Neural crest cell (in vitro differentiated cells): ENCODE measurements around the gene SEC16A. TPM values are rescaled to one million over a fixed set of nuclear protein-coding genes. Genes with fewer than 3 reads are reported as not detected.

Source experiments
- DNase-seq: peaks from one replicate; pipeline ENCODE4 v3.0.0; 2021; ENCODE audit warnings: low read depth, mixed read lengths, low spot score
- H3K27ac Mint-ChIP-seq: one replicate; pipeline ENCODE4 v1.8.0; 2021; ENCODE audit warnings: mild to moderate bottlenecking, mixed read lengths; ENCODE audit not compliant: unreplicated experiment
- H3K27me3 Mint-ChIP-seq: 2 replicates; pipeline ENCODE4 v1.8.0; 2021; ENCODE audit warnings: low read depth, mild to moderate bottlenecking, mixed read lengths
- H3K36me3 Mint-ChIP-seq: 2 replicates; pipeline ENCODE4 v1.8.0; 2021; ENCODE audit warnings: low read depth, mild to moderate bottlenecking, mixed read lengths
- H3K4me1 Mint-ChIP-seq: 2 replicates; pipeline ENCODE4 v1.8.0; 2021; ENCODE audit warnings: mixed read lengths
- H3K4me3 Mint-ChIP-seq: one replicate; pipeline ENCODE4 v1.8.0; 2021; ENCODE audit warnings: mild to moderate bottlenecking, mixed read lengths
- H3K9me3 Mint-ChIP-seq: 2 replicates; pipeline ENCODE4 v1.8.0; 2021; ENCODE audit warnings: mixed read lengths
- total RNA-seq: library from RNA; stranded (reverse); gene quantifications from 2 replicates; pipeline ENCODE4 v1.2.1, GENCODE V29; 2021
- TF ChIP-seq, protein P1 (sequence below): fragments of 200-600 bp; sonication (generic); conservative IDR thresholded peaks from 2 replicates; pipeline ENCODE4 v1.5.0; 2021; ENCODE audit warnings: antibody characterized with exemption, mild to moderate bottlenecking

Gene SEC16A
- total RNA-seq, 1 donor from 2014 or later, result 77.2 TPM

DNA sequence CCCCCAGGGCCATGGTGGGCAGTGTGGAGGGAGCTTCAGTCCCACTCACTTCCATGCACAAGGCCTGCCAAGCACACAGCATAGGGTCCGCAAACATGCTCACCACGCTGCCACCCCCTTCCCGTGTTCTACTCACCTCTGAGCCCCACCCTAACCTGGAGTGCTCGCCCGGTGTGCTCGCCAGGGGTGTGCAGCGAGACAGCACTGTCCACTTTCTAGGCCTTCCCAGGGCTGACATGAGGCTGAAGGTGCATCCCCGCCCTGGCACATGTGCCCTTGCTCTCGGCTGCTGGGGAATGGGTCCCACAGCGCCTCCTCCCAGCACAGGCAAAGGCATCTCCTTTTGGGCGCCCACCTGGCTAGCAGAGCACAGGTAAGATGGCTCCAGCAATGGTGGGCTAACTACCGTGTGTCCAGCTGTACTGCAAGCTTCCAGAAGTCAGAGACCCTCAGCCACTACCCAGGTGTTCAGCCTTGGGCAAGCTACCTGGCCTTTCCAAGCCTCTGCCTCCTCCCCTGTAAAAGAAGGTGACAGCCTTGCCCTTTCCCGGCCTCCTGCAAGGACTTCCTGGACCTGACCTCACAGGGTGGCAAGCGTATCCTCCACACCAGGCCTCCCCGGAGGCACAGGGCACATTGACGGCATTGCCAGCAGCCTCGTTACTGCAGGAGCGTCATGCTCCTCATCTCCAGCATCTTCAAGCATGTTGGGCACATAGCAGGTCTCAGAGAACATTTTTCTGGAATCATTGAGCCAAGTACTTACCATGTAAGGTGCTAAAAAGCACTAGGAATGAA, 4.2 kb upstream of the SEC16A start:
- no peaks in the 10 kb centered on the region for H3K9me3 Mint-ChIP-seq
- peak overlapping the region; percentile 90 for H3K4me3 Mint-ChIP-seq
- H3K27me3 Mint-ChIP-seq, result peaks cover 2% of the 10 kb centered on the region
- DNase-seq, result no peak
- TF ChIP-seq, protein P1, sequence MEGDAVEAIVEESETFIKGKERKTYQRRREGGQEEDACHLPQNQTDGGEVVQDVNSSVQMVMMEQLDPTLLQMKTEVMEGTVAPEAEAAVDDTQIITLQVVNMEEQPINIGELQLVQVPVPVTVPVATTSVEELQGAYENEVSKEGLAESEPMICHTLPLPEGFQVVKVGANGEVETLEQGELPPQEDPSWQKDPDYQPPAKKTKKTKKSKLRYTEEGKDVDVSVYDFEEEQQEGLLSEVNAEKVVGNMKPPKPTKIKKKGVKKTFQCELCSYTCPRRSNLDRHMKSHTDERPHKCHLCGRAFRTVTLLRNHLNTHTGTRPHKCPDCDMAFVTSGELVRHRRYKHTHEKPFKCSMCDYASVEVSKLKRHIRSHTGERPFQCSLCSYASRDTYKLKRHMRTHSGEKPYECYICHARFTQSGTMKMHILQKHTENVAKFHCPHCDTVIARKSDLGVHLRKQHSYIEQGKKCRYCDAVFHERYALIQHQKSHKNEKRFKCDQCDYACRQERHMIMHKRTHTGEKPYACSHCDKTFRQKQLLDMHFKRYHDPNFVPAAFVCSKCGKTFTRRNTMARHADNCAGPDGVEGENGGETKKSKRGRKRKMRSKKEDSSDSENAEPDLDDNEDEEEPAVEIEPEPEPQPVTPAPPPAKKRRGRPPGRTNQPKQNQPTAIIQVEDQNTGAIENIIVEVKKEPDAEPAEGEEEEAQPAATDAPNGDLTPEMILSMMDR, result no peak
- H3K27ac Mint-ChIP-seq, result no peak overlapping the region
- no peaks in the 10 kb centered on the region for H3K36me3 Mint-ChIP-seq
- peaks cover 25% of the 10 kb centered on the region for H3K4me1 Mint-ChIP-seq

DNA sequence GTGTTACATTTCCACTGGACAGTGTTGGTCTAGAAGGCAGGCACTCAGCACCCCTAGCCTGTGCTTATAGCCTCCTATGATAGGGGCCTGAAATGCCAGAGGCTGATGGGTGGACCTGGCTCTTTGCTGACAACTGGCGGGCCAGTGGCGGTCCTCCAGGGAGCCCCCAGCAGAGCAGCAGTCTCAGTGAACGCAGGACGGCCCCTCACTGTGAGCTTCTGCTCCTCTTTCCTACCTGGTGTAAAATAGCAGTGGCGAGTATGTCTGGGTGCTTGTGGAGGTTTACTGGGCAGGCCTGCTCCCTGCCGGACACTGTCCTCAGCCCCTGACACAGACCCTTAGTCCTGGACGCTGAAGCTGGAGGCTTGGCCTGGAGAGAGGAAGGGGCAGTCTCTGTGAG, 3.3 kb upstream of the SEC16A start:
- no peak for DNase-seq
- Mint-ChIP-seq H3K9me3 (no peaks in the 10 kb centered on the region), H3K27ac (no peak overlapping the region), H3K36me3 (no peaks in the 10 kb centered on the region), H3K4me1 (peaks cover 33% of the 10 kb centered on the region), H3K4me3 (peak overlapping the region; percentile 90), H3K27me3 (peaks cover 2% of the 10 kb centered on the region)
- TF ChIP-seq, protein P1, result no peak

DNA sequence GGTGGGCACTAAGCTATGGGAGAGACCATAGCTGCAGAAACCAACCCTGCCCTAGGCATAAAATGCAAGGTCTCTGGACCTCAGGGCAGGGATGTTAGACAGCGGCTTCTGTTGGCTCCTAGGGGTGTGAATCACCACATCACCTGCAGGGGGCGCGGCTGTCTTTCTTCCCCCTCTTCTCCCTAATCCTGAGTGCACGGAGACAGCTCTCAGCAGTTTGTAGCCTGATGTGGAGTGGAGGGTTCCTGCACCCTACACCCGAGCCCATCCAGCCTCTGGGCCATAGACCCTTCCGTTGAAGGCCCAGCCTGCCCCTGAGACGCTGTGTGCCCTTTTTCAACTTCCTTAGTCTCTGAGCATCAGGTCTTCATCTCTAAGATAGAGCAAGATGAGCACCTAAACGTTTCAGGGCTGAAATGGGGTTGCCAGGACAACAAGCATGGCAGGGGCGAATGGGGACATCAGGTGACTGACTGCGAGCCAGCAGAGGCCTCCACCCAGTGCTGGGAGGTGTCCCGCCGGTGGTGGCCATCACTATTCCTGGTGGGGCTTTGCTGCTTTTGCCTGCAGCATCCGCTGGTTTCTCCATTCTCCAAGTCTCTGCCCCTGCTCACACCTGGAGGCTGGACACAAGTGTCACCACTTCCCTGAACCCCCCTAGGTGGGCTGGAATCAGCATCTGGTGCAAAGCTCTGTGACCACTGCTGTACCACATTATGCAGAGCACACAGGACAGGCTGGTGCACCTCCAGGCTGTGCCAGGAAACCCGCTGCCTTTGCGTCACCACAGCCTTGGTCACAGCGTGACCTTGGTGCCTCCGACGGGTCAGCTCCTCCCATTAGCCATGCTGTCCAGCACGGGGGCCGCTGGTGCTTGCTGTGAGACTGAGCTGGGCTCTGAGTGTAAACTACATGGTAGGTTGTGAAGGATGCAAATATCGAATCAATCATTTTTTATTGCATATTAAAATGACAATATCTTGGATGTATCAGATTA, 2.5 kb upstream of the SEC16A start:
- peaks cover 38% of the 10 kb centered on the region for H3K4me1 Mint-ChIP-seq
- peak overlapping the region; percentile 90 for H3K4me3 Mint-ChIP-seq
- peaks cover 2% of the 10 kb centered on the region for H3K27me3 Mint-ChIP-seq
- no peaks in the 10 kb centered on the region for H3K9me3 Mint-ChIP-seq
- H3K27ac Mint-ChIP-seq, result peak overlapping the region; percentile 75
- TF ChIP-seq, protein P1, result peak; percentile 89
- peak; percentile 93 for DNase-seq
- no peaks in the 10 kb centered on the region for H3K36me3 Mint-ChIP-seq

- DNase-seq, result no peak
- Mint-ChIP-seq H3K4me3 (peak overlapping the region; percentile 90), H3K27me3 (peaks cover 2% of the 10 kb centered on the region), H3K9me3 (no peaks in the 10 kb centered on the region), H3K4me1 (peaks cover 43% of the 10 kb centered on the region), H3K27ac (no peak overlapping the region), H3K36me3 (no peaks in the 10 kb centered on the region)
- TF ChIP-seq, protein P1, result no peak
These were observed 1.6 kb upstream of the SEC16A start for GRCh38 chr9:136484153-136485048.
